SK-N-SH treated with all-trans-retinoic acid at 6 μM for 48 hours (cell line): ENCODE measurements around the gene CYP3A5.

Source experiments
- ARNTL ChIP-seq: fragments of 450-650 bp; formaldehyde crosslinking; IDR thresholded peaks from 2 replicates; pipeline ENCODE4 v1.5.0; 2020; ENCODE audit warnings: low read depth, mild to moderate bottlenecking, moderate library complexity, borderline replicate concordance
- GLIS3 ChIP-seq: fragments of 250-450 bp; sonication (Bioruptor Pico); IDR thresholded peaks from 2 replicates; pipeline ENCODE4 v1.5.0; 2020; ENCODE audit warnings: mild to moderate bottlenecking, moderate library complexity
- ISL1 ChIP-seq: fragments of 250-450 bp; sonication (Bioruptor Pico); IDR thresholded peaks from 2 replicates; pipeline ENCODE4 v2.1.2; 2022; ENCODE audit warnings: mild to moderate bottlenecking, moderate library complexity
- PPARA ChIP-seq: fragments of 250-450 bp; sonication (Bioruptor Pico); IDR thresholded peaks from 2 replicates; pipeline ENCODE4 v1.5.0; 2020; ENCODE audit warnings: mild to moderate bottlenecking, borderline replicate concordance
- RARB ChIP-seq: fragments of 250-450 bp; sonication (Bioruptor Pico); IDR thresholded peaks from 2 replicates; pipeline ENCODE4 v1.8.0; 2021; ENCODE audit warnings: mild to moderate bottlenecking, moderate library complexity
- SNAI2 ChIP-seq: fragments of 250-450 bp; sonication (Bioruptor Pico); IDR thresholded peaks from 2 replicates; pipeline ENCODE4 v1.5.0; 2020; ENCODE audit warnings: mild to moderate bottlenecking, moderate library complexity
- TCF4 ChIP-seq: fragments of 250-450 bp; sonication (Bioruptor Pico); IDR thresholded peaks from 2 replicates; pipeline ENCODE4 v1.8.0; 2021; ENCODE audit warnings: mild to moderate bottlenecking, moderate library complexity, borderline replicate concordance
- ZFP30 ChIP-seq: fragments of 450-650 bp; formaldehyde crosslinking; IDR thresholded peaks from 2 replicates; pipeline ENCODE4 v1.5.0; 2022; ENCODE audit warnings: mild to moderate bottlenecking, moderate library complexity
- ZNF565 ChIP-seq: fragments of 450-650 bp; formaldehyde crosslinking; conservative IDR thresholded peaks from 2 replicates; pipeline ENCODE4 v1.5.0; 2020; ENCODE audit warnings: low read depth, mild to moderate bottlenecking, moderate library complexity
- ZNF70 ChIP-seq: fragments of 450-650 bp; formaldehyde crosslinking; IDR thresholded peaks from 2 replicates; pipeline ENCODE4 v1.5.0; 2020; ENCODE audit warnings: mild to moderate bottlenecking, moderate library complexity
- TF ChIP-seq, protein P1 (sequence below): fragments of 250-450 bp; sonication (Bioruptor Pico); IDR thresholded peaks from 2 replicates; pipeline ENCODE4 v1.8.0; 2020; ENCODE audit warnings: mild to moderate bottlenecking, moderate library complexity, borderline replicate concordance
- TF ChIP-seq, protein P2 (sequence below): fragments of 250-450 bp; sonication (Bioruptor Pico); IDR thresholded peaks from 2 replicates; pipeline ENCODE4 v1.5.1; 2021; ENCODE audit warnings: mild to moderate bottlenecking, moderate library complexity

DNA sequence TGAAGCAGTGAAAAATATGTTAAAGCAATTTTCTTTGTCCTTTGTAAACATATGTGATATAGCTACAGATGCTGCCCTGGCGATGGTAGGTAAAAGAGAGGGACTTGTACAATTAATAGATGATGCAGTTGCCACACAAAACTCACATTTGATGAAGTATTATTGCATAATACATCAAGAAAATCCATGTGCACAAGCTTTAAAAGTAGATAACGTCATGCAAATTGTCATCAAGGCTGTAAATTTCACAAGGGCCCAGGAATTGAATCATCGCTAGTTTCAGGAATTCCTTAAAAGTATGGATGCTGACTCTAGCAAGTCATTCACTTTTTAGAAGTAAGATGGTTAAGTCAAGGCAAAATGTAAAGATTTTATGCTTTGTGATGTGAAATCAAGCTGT lies 10.0 kb downstream of the CYP3A5 start:
- TF ChIP-seq ARNTL (CRISPR knock-in tag) (no peak), ISL1 (no peak), SNAI2 (CRISPR knock-in tag) (no peak), ZNF565 (CRISPR knock-in tag) (no peak), RARB (CRISPR knock-in tag) (no peak), ZFP30 (CRISPR knock-in tag) (no peak), GLIS3 (CRISPR knock-in tag) (no peak), PPARA (CRISPR knock-in tag) (no peak), TCF4 (CRISPR knock-in tag) (no peak), ZNF70 (no peak)
- TF ChIP-seq, protein P1, sequence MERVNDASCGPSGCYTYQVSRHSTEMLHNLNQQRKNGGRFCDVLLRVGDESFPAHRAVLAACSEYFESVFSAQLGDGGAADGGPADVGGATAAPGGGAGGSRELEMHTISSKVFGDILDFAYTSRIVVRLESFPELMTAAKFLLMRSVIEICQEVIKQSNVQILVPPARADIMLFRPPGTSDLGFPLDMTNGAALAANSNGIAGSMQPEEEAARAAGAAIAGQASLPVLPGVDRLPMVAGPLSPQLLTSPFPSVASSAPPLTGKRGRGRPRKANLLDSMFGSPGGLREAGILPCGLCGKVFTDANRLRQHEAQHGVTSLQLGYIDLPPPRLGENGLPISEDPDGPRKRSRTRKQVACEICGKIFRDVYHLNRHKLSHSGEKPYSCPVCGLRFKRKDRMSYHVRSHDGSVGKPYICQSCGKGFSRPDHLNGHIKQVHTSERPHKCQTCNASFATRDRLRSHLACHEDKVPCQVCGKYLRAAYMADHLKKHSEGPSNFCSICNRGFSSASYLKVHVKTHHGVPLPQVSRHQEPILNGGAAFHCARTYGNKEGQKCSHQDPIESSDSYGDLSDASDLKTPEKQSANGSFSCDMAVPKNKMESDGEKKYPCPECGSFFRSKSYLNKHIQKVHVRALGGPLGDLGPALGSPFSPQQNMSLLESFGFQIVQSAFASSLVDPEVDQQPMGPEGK (CRISPR knock-in tag): no peak
- TF ChIP-seq, protein P2, sequence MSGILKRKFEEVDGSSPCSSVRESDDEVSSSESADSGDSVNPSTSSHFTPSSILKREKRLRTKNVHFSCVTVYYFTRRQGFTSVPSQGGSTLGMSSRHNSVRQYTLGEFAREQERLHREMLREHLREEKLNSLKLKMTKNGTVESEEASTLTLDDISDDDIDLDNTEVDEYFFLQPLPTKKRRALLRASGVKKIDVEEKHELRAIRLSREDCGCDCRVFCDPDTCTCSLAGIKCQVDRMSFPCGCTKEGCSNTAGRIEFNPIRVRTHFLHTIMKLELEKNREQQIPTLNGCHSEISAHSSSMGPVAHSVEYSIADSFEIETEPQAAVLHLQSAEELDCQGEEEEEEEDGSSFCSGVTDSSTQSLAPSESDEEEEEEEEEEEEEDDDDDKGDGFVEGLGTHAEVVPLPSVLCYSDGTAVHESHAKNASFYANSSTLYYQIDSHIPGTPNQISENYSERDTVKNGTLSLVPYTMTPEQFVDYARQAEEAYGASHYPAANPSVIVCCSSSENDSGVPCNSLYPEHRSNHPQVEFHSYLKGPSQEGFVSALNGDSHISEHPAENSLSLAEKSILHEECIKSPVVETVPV: no peak
